Neural progenitor cell (in vitro differentiated cells): ENCODE measurements around the gene VSTM4. TPM values are rescaled to one million over a fixed set of nuclear protein-coding genes. Genes with fewer than 3 reads are reported as not detected.

Experiments used
- DNase-seq: peaks from one replicate; pipeline ENCODE4 v3.0.0-alpha.2; 2016; ENCODE audit warnings: low spot score
- H2AFZ ChIP-seq: fragments of 200-600 bp; sonication (generic); replicated peaks from 2 replicates; pipeline ENCODE4 v1.6.1; 2016; ENCODE audit warnings: antibody characterized with exemption
- H3F3A ChIP-seq: fragments of 200-600 bp; sonication (generic); 2 replicates; pipeline ENCODE4 v1.6.1; 2016; ENCODE audit warnings: antibody characterized with exemption, low read depth
- H3K27ac ChIP-seq: fragments of 200-600 bp; sonication (generic); 2 replicates; pipeline ENCODE4 v1.5.1; 2016; ENCODE audit warnings: mild to moderate bottlenecking
- H3K27me3 ChIP-seq: fragments of 200-600 bp; sonication (generic); 2 replicates; pipeline ENCODE4 v1.6.1; 2016; ENCODE audit warnings: mild to moderate bottlenecking, moderate library complexity
- H3K36me3 ChIP-seq: fragments of 200-600 bp; sonication (generic); 2 replicates; pipeline ENCODE4 v1.5.1; 2016
- H3K4me1 ChIP-seq: fragments of 200-600 bp; sonication (generic); 2 replicates; pipeline ENCODE4 v1.6.1; 2016; ENCODE audit warnings: mixed run types
- H3K4me2 ChIP-seq: fragments of 200-600 bp; sonication (generic); 2 replicates; pipeline ENCODE4 v1.6.1; 2016
- H3K4me3 ChIP-seq: fragments of 200-600 bp; sonication (generic); 2 replicates; pipeline ENCODE4 v1.5.1; 2016
- H3K79me2 ChIP-seq: fragments of 200-600 bp; sonication (generic); 2 replicates; pipeline ENCODE4 v1.6.1; 2016; ENCODE audit warnings: low read depth
- H3K9ac ChIP-seq: fragments of 200-600 bp; sonication (generic); 2 replicates; pipeline ENCODE4 v1.6.1; 2016
- H3K9me3 ChIP-seq: fragments of 200-600 bp; sonication (generic); 2 replicates; pipeline ENCODE4 v1.5.1; 2016; ENCODE audit warnings: low read depth
- H4K20me1 ChIP-seq: fragments of 200-600 bp; sonication (generic); 2 replicates; pipeline ENCODE4 v1.6.1; 2016; ENCODE audit warnings: low read depth
- H3K27ac Mint-ChIP-seq: 3 replicates; pipeline ENCODE4 v1.8.0; 2021; ENCODE audit warnings: mixed read lengths
- H3K27me3 Mint-ChIP-seq: 2 replicates; pipeline ENCODE4 v1.8.0; 2022; ENCODE audit warnings: low read depth, mild to moderate bottlenecking, inconsistent platforms, moderate library complexity, mixed read lengths; ENCODE audit not compliant: insufficient read depth
- H3K36me3 Mint-ChIP-seq: 3 replicates; pipeline ENCODE4 v1.8.0; 2021; ENCODE audit warnings: mixed read lengths
- H3K4me1 Mint-ChIP-seq: 3 replicates; pipeline ENCODE4 v1.8.0; 2021; ENCODE audit warnings: mixed read lengths
- H3K4me3 Mint-ChIP-seq: 3 replicates; pipeline ENCODE4 v1.8.0; 2021; ENCODE audit warnings: mild to moderate bottlenecking, moderate library complexity, mixed read lengths
- H3K9me3 Mint-ChIP-seq: 3 replicates; pipeline ENCODE4 v1.8.0; 2020; ENCODE audit warnings: mixed read lengths
- CTCF ChIP-seq: fragments of 200-600 bp; sonication (generic); IDR thresholded peaks from 2 replicates; pipeline ENCODE4 v1.5.1; 2017; ENCODE audit warnings: antibody characterized with exemption, mild to moderate bottlenecking
- EZH2 ChIP-seq: fragments of 200-600 bp; sonication (generic); IDR thresholded peaks from 2 replicates; pipeline ENCODE4 v1.6.1; 2017; ENCODE audit warnings: antibody characterized with exemption, mild to moderate bottlenecking, moderate library complexity
- EZH2phosphoT487 ChIP-seq: fragments of 200-600 bp; sonication (generic); IDR thresholded peaks from 2 replicates; pipeline ENCODE4 v1.6.1; 2017; ENCODE audit warnings: antibody characterized with exemption
- total RNA-seq: library from RNA; depleted of rRNA; stranded (reverse); fragments of >200 nt; gene quantifications from 2 replicates; pipeline ENCODE4 v1.2.3, GENCODE V29; 2015; ENCODE audit warnings: low replicate concordance

The VSTM4 gene
- total RNA-seq, 1 donor from 2014 or later = 0.92 TPM

- no peaks in the 10 kb centered on the region for H3K79me2 ChIP-seq
- no peaks in the 10 kb centered on the region for H3F3A ChIP-seq
- H3K36me3 ChIP-seq = no peaks in the 10 kb centered on the region
- H3K27ac Mint-ChIP-seq = no peak overlapping the region
- H3K4me1 ChIP-seq = no peaks in the 10 kb centered on the region
- H3K36me3 Mint-ChIP-seq = no peaks in the 10 kb centered on the region
- no peaks in the 10 kb centered on the region for H3K9me3 ChIP-seq
- H3K27ac ChIP-seq = no peak overlapping the region
- H3K27me3 Mint-ChIP-seq = peaks cover 2% of the 10 kb centered on the region
- no peak overlapping the region for H3K9ac ChIP-seq
- H3K9me3 Mint-ChIP-seq = peaks cover 3% of the 10 kb centered on the region
- H3K4me1 Mint-ChIP-seq = no peaks in the 10 kb centered on the region
- H3K4me3 Mint-ChIP-seq = no peak overlapping the region
- no peaks in the 10 kb centered on the region for H4K20me1 ChIP-seq
- H3K4me2 ChIP-seq = no peak overlapping the region
- no peak overlapping the region for H2AFZ ChIP-seq
- TF ChIP-seq CTCF (no peak), EZH2phosphoT487 (no peak), EZH2 (no peak)
- no peak for DNase-seq
- H3K4me3 ChIP-seq = no peak overlapping the region
- no peaks in the 10 kb centered on the region for H3K27me3 ChIP-seq
Measured at GRCh38 chr10:49035920-49036319, 79.4 kb downstream of the VSTM4 start.

- no peak overlapping the region for H2AFZ ChIP-seq
- no peaks in the 10 kb centered on the region for H3K36me3 Mint-ChIP-seq
- no peak overlapping the region for H3K27ac ChIP-seq
- no peak overlapping the region for H3K27ac Mint-ChIP-seq
- H3K4me3 ChIP-seq = no peak overlapping the region
- no peaks in the 10 kb centered on the region for H3K4me1 ChIP-seq
- no peaks in the 10 kb centered on the region for H3K79me2 ChIP-seq
- no peaks in the 10 kb centered on the region for H3F3A ChIP-seq
- peaks cover 3% of the 10 kb centered on the region for H3K9me3 Mint-ChIP-seq
- H3K27me3 ChIP-seq = no peaks in the 10 kb centered on the region
- H4K20me1 ChIP-seq = no peaks in the 10 kb centered on the region
- H3K36me3 ChIP-seq = no peaks in the 10 kb centered on the region
- no peak overlapping the region for H3K4me2 ChIP-seq
- no peaks in the 10 kb centered on the region for H3K4me1 Mint-ChIP-seq
- TF ChIP-seq EZH2phosphoT487 = no peak
- no peak for TF ChIP-seq EZH2
- DNase-seq = no peak
- peaks cover 2% of the 10 kb centered on the region for H3K27me3 Mint-ChIP-seq
- no peak overlapping the region for H3K4me3 Mint-ChIP-seq
- H3K9ac ChIP-seq = no peak overlapping the region
- H3K9me3 ChIP-seq = no peaks in the 10 kb centered on the region
Measured at GRCh38 chr10:49034925-49035324, 80.4 kb downstream of the VSTM4 start.

GRCh38 chr10:49033939-49034338 lies 81.4 kb downstream of the VSTM4 start:
- no peaks in the 10 kb centered on the region for H3K36me3 ChIP-seq
- H3F3A ChIP-seq = no peaks in the 10 kb centered on the region
- H3K27ac ChIP-seq = no peak overlapping the region
- H3K4me2 ChIP-seq = no peak overlapping the region
- no peaks in the 10 kb centered on the region for H3K27me3 ChIP-seq
- no peak overlapping the region for H3K4me3 ChIP-seq
- TF ChIP-seq EZH2phosphoT487 (no peak), EZH2 (no peak), CTCF (no peak)
- H2AFZ ChIP-seq = no peak overlapping the region
- Mint-ChIP-seq H3K4me1 (no peaks in the 10 kb centered on the region), H3K27ac (no peak overlapping the region), H3K9me3 (peaks cover 3% of the 10 kb centered on the region), H3K36me3 (no peaks in the 10 kb centered on the region), H3K27me3 (peaks cover 2% of the 10 kb centered on the region), H3K4me3 (no peak overlapping the region)
- no peaks in the 10 kb centered on the region for H3K79me2 ChIP-seq
- DNase-seq = no peak
- no peaks in the 10 kb centered on the region for H3K9me3 ChIP-seq
- H3K4me1 ChIP-seq = no peaks in the 10 kb centered on the region
- H4K20me1 ChIP-seq = no peaks in the 10 kb centered on the region
- no peak overlapping the region for H3K9ac ChIP-seq

GRCh38 chr10:49029666-49030065 lies 85.7 kb downstream of the VSTM4 start:
- Histone ChIP-seq H3K4me3 (no peak overlapping the region), H3F3A (no peaks in the 10 kb centered on the region), H3K4me1 (no peaks in the 10 kb centered on the region), H3K79me2 (no peaks in the 10 kb centered on the region), H2AFZ (no peak overlapping the region), H4K20me1 (no peaks in the 10 kb centered on the region), H3K36me3 (no peaks in the 10 kb centered on the region), H3K27ac (no peak overlapping the region), H3K9ac (no peak overlapping the region), H3K9me3 (no peaks in the 10 kb centered on the region), H3K27me3 (no peaks in the 10 kb centered on the region), H3K4me2 (no peak overlapping the region)
- Mint-ChIP-seq H3K4me1 (no peaks in the 10 kb centered on the region), H3K9me3 (no peaks in the 10 kb centered on the region), H3K4me3 (no peak overlapping the region), H3K27me3 (peaks cover 2% of the 10 kb centered on the region), H3K27ac (no peak overlapping the region), H3K36me3 (no peaks in the 10 kb centered on the region)
- DNase-seq = no peak
- TF ChIP-seq EZH2phosphoT487 = no peak
- no peak for TF ChIP-seq CTCF
- no peak for TF ChIP-seq EZH2
